ENCODE data around the gene FRMD1. TPM values are rescaled to one million over a fixed set of nuclear protein-coding genes. Genes with fewer than 3 reads are reported as not detected.
A peak's percentile ranks its signal among the peaks of the same experiment; 100 is the strongest.

The FRMD1 gene
- polyA plus RNA-seq, 3 donors = 16.9 to 31.2 (median 28.4) TPM

DNA sequence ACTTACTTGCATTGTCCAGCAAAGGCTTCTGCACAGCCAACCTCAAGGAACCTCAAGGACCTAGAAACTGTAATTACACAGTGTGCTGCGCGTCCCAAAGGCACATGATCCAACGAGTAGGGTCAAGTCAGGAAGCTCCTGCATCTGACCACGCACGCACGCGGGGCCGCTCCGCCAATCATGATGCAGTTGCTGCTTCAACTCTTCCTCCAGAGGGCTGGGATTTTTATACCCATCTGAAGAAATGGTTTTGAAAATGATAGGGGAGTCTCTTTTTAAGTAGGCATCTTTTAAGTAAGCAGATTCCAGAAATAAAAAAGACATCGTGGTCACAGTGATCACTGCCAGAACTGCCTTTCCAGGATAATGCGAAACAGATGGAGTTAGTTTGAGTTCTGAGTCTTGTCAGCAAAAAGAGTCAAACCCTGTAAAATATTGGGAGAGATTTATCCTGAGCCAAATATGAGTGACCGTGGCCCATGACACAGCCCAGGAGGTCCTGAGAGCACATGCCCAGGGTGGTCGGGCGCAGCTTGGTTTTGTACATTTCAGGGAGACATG is 47.5 kb downstream of the FRMD1 start:
- DNase-seq = no peak

DNA sequence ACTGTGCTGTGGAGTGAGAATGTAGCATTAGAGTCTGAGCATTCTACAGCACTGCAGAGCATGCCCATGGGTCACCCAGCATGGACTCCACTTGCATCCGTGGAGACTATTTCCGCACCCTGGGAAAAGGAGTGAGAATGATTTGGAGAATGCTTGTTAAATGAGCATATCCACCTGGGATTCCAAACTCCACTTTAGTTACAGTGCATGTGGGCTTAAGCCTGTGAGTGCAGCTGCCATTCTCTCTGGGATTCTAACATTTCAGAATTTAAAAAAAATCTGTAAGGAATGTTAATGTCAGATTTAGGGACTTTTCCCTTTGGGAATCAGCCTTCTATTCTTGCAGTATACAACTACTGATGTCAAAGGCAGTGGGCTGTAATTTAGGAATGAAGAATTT is 48.1 kb downstream of the FRMD1 start:
- DNase-seq = no peak

DNA sequence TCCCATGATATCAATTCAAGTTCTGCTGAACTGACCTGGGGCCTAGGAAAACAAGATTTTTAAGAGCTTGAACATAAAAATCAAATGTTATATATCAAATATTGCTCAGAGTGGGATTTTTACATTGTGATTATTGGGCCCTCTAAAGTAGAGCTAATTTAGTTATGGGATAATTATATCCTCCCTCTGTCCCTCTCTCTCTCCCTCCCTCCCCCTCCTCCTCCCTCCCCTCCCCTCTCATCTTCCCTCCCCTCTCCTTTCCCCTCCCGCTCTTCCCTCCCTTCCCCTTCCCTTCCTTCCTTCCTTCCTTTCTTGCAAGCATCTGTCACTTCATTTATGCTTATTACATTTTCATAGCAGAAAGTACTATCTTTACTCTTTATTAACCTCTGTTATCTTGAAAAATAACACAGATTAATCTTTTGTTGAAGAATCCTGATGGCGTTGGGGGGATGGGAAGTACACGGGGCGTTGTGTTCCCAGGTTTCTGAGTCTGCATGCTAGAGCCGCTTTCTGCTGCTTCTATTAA is 48.7 kb downstream of the FRMD1 start:
- DNase-seq = no peak

DNA sequence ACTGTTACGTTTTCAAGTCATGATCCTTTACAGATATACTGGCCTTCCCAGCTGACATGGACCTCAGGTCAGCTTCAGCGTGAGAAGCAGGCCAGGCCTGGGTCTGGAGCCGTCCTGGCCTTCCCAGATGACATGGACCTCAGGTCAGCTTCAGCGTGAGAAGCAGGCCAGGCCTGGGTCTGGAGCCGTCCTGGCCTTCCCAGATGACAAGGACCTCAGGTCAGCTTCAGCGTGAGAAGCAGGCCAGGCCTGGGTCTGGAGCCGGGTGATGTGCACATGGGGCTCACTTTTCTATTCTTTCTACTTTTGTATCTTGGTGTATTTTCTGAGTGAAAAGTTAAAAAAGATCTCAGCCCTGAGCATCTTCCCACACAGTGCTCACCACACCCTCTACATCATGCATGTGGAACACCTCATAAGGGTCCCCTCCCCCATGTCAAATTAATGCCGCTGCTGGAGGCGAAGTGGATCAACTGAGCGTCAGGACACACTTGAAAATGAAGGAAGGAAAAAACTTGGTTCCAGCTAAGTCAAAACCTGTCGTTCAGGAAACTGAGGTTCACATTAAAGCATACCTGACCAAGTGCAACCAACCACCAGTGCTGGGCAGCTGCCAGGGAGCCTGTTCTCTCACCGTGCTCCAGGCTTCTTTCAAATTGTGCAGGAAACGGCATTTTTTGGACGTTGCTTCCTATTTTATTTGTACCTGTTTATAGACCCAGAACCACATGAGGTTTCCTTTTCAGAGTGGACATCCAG is 49.4 kb downstream of the FRMD1 start:
- DNase-seq = no peak

DNA sequence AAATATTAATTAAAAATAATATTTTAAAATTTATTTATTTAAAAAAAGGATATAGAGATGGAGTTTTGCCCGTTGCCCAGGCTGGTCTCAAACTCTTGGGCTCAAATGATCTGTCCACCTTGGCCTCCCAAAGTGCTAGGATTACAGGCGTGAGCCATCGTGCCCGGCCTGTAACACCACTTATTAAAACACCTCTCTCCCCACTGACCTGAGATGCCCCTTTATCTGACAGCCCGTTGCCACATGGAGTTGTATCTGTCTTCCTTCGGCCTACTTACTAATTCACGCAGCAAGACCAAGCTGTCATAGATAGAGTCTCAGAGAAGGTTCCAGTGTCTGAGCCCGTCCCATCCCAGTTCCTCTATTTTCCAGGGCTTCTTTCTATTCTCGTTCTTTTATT is 50.8 kb downstream of the FRMD1 start:
- DNase-seq = no peak

DNA sequence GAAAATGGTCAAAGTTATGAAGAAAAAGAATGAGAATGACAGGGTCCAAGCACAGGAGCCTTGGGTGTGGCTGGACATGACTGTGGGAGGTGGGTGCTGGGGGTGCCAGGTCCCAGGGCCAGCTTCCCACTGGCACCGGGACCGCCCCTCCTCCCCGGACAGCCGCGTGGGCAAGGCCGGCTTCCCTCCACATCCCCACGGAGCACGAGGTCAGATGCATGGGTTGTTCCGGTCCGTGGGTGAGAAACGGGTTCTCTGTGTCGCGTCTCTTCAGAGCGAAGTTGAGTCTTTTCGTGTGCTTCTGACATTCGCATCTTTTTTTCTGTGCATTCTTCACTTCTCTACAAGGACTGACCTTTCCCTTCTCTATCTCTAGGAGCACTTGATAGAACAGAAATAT is 51.5 kb downstream of the FRMD1 start:
- DNase-seq = no peak

DNA sequence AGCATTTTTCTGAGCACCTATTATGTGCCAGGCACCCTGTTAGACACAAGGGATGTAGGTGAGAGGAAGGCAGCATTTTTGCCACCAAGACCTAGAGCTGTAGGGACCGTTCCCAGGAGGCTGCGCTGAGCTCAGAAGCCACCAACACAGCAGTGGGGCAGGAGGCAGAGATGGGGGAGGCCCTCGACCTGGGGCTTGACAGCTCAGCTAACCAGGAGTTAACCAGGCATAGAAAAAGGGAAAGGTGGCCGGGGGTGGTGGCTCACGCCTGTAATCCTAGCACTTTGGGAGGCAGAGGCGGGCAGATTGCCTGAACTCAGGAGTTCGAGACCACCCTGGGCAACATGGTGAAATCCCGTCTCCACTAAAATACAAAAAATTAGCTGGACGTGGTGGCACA is 52.1 kb downstream of the FRMD1 start:
- DNase-seq = no peak

DNA sequence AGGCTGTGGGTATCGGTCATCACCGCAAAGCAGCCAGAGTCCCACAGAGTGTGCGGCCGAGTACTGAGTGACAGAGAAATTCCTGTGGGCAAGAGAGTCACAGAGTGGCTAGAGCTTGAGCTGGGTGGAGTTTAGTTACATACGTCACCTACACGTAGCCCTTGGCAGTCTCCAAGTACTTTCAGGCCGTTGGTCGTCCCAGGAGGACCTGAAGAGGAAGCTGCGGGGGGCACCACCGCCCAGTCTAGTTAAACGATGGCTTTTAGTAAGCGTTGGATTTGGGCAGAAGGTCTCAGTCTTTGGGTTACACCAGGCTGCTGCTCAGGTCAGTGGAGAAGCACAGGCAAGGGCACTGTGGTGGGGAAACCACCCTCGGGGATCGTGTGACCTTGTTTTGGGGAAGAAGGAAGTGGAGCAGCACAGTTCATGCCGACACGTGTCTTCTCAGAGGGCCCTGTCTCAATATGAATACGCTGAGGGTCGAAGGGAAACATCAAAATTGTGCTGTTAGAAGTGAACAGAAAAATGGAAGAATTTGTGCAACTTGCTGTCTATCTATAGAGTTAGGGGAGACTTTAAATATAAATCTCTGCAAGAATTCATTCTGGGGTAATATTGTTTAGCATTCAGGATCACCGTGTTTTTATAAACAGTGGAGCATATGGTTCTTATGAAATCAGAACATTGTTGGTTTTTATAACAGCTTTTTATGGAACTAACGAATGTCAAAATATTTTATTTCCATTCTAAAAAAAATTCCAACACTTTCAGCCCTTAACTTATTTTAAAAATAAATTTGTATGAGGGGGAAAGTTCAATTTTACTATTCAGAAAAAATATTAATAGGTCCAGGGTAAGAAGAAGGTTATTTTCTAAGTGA is 52.9 kb downstream of the FRMD1 start:
- DNase-seq = no peak

DNA sequence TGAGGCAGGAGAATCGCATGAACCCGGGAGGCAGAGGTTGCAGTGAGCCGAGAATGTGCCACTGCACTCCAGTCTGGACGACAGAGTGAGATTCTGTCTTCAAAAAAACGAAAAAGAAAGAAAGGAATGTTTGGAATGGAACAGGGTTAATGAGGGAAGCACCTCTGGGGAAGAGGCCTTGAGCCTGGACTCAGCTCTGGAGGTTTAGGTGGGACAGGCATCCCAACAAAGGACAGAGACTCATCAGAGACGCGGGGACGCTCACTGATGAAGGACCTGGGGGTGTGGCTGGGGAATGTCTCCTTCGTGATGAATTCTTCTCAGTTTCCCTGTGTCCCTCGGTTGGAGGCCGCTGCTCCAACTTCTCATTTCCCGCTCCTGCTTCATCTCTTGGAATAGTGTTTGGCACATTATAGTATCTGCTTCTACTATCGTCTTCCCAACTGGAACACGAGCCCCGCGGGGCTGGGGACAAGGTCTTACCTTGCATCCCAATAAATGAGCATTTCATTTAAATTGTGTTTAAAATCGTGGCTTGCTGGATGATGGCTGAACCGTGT is 54.0 kb downstream of the FRMD1 start:
- no peak for DNase-seq

DNA sequence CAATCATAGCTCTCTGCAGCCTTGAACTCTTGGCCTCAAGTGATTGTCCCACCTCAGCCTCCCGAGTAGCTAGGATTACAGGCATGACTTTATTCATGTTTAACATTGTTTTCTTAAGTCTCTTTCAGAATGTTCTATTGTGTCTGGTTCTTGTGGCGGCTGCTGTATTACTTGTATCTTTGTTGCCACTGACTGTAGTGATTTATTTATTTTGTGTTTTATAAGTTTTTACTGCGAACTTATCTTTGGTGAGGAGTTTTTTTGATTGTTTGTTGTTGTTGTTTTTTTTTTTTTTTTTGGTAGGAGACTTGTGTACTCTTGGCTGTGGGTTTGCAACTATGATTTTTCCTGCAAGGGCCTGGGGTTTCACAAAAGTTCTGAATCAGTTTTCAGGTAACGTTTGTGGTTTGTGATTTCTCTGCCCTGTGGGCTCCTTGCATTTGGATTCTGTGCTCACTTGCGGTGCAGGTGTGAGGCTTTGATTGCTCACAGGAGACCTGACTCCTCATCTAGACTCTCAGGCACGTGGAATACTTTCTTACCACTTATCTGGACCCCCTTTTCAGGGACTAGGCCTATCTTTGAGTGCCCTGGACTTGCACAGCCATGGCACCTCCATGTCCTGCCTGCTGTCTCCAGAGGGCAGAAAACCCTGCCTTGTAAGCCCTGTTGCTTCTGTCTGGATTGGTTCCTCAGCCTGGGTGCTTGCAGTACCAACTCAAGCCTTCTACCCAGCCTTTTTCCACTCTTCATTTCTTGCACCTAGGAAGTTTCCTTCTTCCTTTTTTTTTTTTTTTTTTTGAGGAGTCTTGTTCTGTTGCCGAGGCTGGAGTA is 56.3 kb downstream of the FRMD1 start:
- no peak for DNase-seq

DNA sequence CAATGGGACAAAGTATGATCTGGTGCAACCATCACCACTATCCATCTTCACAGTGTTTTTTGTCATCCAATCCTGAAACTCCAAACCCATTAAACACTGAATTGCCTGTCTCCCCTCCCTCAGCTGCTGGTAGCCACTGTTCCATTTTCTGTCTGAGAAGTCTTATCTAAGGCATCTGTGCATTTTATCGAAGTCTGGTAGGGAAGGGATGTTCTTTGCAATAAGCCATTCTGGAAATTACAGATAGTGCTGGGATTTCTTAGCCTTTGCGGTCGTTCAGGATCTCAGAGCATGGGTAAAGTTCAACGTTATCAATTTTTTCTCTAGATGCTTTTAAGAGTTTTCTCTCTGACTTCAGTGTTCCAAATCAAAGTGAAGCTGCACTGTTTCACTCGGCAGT is 57.4 kb downstream of the FRMD1 start:
- no peak for DNase-seq

DNA sequence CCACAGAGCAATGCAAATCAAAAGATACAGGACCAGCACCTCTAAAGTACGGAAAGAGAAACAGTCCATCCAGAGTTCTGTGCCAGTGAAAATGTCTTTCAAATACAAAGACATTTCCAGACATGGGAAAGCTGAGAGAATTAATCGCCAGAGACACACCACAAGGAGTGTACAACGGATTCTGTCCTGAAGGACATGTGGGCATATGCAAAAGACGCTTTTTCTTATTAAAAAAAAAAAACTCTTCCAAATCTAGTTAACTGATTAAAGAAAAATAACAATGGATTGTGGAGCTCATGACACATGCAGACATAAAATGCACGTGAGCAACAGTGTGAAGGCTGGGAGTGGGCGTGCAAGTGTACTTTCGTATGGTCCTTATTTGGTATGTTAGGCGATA is 58.8 kb downstream of the FRMD1 start:
- DNase-seq = no peak

DNA sequence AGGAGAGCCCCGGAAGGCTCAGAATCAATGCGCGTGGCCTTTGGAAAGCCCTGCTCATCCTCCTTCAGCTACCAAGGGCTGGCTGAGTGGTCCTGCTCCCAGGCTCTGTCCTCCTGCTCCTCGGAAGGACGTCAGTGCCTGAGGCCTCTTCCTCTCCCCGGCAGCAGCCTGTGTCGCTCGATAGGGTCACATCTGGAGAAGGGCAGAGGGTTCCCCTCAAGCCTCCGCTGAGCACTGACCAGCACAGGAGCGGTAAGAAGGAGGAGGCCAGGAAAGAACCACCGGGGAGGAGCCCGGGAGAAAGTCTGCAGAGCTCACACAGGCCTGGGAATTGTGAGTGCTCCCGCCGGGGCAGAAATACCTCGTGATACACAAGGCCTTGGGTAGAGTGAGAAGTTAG is 60.3 kb downstream of the FRMD1 start:
- no peak for DNase-seq

DNA sequence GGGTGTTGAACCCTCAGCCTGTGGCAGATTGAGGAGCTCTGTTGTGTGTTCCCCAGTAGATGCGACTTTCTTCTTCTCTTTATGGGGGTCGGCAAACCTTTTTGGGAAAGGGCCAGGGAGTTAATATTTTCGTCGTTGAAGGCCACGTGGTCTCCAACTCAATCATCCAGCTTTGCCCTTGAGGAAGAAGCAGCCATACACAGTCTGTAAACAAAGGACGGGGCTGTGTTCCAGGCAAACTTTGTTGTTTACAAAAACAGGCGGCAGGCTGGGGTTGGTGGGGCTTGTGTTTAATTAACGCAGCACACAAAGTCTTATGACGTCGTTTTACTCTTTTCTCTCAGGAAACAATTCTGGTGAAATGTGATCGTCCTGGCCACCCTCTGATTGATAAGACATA is 61.4 kb downstream of the FRMD1 start:
- DNase-seq = no peak

DNA sequence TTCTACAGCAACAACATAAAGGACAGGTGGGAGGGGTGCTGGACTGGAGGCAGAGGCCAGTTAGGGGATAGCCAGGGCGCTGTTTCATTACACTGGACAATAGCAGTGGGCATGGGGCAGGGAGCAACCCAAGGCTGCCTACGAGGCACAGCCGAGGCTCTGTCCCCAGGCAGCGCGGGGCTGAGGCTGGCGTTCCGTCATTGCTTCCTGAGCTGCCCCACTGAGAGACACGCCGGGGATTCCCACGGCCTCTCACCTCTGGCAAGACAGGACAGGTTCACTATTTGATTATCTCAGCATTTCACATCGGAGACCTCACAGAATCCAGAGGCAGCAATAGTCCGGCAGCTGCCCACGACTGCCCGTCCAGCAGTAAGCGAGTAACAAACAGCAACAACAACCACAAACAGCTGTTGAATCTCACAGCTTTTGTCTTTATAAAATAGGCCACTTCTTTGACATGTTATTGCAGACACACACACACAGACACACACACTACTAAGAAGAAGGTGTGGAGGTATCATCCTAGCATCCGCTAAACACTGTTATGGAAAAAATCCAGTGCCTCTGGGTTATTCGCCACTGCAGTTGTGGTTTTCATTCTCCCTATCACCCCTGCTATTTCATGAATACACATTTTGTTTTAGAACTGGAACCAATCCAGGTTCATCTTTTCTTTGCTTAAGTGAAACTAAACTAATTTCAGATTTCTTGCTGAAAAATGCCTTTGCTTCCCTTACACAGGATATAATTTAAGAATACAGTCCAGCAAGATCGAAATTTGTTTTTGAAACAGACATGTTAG is 62.1 kb downstream of the FRMD1 start:
- DNase-seq = no peak

DNA sequence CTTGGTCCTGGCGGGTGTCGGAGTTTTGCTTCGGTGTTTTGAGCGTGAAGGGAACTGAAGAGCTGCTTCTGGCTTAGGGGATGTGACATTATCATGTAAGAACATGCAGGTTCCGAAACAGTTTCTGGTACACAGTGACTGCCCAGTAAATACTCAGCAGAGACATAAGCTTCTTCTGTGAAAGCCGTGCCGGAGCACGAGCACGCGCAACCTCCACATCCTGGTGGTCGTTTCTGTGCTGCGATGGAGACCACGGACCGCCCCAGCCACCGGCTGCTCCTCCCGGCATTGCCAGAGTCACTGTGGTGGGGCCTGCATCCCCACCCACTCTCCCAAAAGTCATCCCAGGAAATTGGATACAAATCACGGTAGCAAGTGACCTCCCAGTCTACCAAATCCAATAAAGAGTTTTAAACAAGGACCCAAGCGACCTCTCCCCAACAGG is 62.8 kb downstream of the FRMD1 start:
- DNase-seq = no peak

DNA sequence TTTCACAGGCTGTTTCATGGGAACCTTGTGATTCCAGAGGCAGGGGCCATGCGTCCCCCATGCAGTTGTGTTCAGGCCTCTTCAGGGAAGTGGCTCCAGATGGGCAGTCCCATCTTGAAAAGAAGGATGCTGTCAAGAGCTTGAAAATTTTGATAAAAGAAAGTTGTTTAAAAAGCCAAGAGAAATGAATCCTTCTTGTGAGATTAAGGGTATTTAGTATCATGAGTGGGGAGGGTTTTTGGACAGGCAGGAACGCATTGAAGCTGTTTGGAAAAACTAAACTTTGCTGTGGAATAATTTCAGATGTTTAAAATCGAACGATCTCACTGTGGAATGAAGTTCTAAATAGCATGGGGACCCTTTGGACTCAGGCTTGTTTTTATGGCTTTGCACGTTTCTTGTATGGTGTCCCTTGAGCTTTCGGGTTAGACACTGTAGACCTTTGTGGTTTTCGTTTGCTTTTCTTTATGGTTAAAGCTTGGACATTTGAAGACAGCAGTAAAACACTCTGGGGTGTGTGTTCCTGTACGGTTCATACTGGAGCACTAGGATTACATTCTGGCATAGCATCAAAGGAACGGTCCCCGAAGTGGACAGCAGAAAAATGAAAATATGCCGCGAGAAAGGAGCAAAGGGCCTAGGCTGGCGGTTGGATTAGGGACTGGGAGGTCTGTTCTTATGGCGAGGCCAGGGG is 63.4 kb downstream of the FRMD1 start:
- peak; percentile 51 for DNase-seq

DNA sequence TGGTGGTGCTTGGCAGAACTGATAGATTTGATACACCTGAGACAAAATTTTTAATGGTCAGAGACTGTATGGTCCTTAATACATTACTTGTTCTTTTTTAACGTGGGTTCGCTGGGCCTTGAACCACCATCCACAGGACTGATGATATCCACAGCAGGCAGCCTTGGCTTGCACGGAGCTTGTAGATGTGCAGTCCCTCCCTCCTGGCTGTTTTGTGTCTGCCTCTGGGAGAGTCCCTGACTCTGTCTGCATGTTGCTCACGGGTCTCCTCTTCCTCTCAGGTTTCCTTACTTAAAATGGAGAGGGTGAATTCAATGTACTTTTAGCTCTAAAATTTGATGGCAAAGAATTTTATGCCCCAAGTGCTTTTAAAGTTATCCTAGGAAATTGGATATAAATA is 64.0 kb downstream of the FRMD1 start:
- DNase-seq = no peak

DNA sequence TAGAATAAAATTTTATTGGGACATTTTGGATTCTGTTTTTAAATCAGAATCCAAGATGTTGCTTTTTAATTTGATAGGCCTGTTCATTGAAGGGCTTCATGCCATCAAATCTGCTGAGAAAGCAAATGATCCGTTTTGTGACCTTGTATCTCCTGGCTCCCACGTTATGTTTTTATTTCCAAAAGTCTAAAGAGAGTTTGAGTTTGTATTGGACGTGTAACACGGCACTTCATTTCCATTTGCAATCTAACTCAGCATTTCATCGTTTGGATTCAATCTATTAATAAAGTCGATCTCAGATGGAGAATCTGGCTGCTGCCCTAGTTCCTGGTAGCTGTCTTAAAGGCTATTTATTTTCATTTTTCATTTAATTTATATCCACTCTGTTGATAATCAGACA is 64.6 kb downstream of the FRMD1 start:
- DNase-seq = no peak

All from renal pelvis (tissue), 4 donors.